Epithelial cell of proximal tubule (primary cell): Measurements from ENCODE around the gene RANBP1. TPM values are rescaled to one million over a fixed set of nuclear protein-coding genes. Genes with fewer than 3 reads are reported as not detected.
A peak's percentile ranks its signal among the peaks of the same experiment; 100 is the strongest.

Source experiments
- DNase-seq: peaks from one replicate; pipeline ENCODE4 v3.0.0-alpha.2; 2011; ENCODE audit warnings: low read depth
- H3K4me3 ChIP-seq: 2 replicates; pipeline ENCODE4 v1.5.1; 2011; ENCODE audit warnings: low read depth, mild to moderate bottlenecking, low read length
- CTCF ChIP-seq: conservative IDR thresholded peaks from 2 replicates; pipeline ENCODE4 v1.5.1; 2012; ENCODE audit warnings: low read depth, mild to moderate bottlenecking, low read length
- total RNA-seq: library from RNA; depleted of rRNA; stranded (reverse); fragments of >200 nt; gene quantifications from 2 replicates; pipeline ENCODE4 v1.2.3, GENCODE V29; 2015

The RANBP1 gene
- total RNA-seq, 1 donor from 2014 or later = 1,034 TPM

- DNase-seq = no peak
- peak within 1 kb of the TSS; percentile 85 for H3K4me3 ChIP-seq
- TF ChIP-seq CTCF = no peak
These were observed 15.6 kb downstream of the RANBP1 start, which contains the start of gene ZDHHC8 for GRCh38 chr22:20131597-20131858. Gene ZDHHC8, plus strand, starts transcription at chr22:20131804. Its CDS starts 144 bp downstream, at chr22:20131948.

- DNase-seq = no peak
- no peak for TF ChIP-seq CTCF
- peak overlapping the region; percentile 81 for H3K4me3 ChIP-seq
These were observed 16.2 kb downstream of the RANBP1 start for GRCh38 chr22:20131859-20132685.

GRCh38 chr22:20132686-20133246 is 16.9 kb downstream of the RANBP1 start:
- peak overlapping the region; percentile 81 for H3K4me3 ChIP-seq
- no peak for DNase-seq
- no peak for TF ChIP-seq CTCF

- no peak overlapping the region for H3K4me3 ChIP-seq
- TF ChIP-seq CTCF = no peak
- no peak for DNase-seq
These were observed 18.1 kb downstream of the RANBP1 start for GRCh38 chr22:20133930-20134549.

- H3K4me3 ChIP-seq = no peak overlapping the region
- no peak for TF ChIP-seq CTCF
These were observed 19.4 kb downstream of the RANBP1 start for GRCh38 chr22:20135265-20135664.

GRCh38 chr22:20135806-20136602 is 20.1 kb downstream of the RANBP1 start:
- no peak for DNase-seq
- TF ChIP-seq CTCF = no peak
- no peak overlapping the region for H3K4me3 ChIP-seq

More at GRCh38 chr22:20135265-20135664, 19.4 kb downstream of the RANBP1 start:
- no peak for DNase-seq
